Epidermal melanocyte (primary cell): ENCODE data around the gene MED13L.
"Not testable (repeated sequence)": the region's sequence is repeated elsewhere in the genome, so short reads cannot be mapped to it uniquely, and the experiment has no call there.

Experiments
- DNase-seq: peaks from one replicate; pipeline ENCODE4 v3.0.0; 2011; ENCODE audit warnings: low spot score; ENCODE audit not compliant: insufficient read length

Gene MED13L

GRCh38 chr12:116303929-116304328, 26.4 kb upstream of the MED13L start:
- no peak for DNase-seq

- no peak for DNase-seq
These were observed 25.6 kb upstream of the MED13L start for GRCh38 chr12:116303066-116303465.

- peak; percentile 57 for DNase-seq
These were observed 24.9 kb upstream of the MED13L start for GRCh38 chr12:116302166-116303058.

- no peak for DNase-seq
These were observed 24.1 kb upstream of the MED13L start for GRCh38 chr12:116301621-116302020.

GRCh38 chr12:116299665-116300328, 22.3 kb upstream of the MED13L start:
- DNase-seq: no peak

GRCh38 chr12:116299064-116299463, 21.6 kb upstream of the MED13L start:
- no peak for DNase-seq

GRCh38 chr12:116298578-116298977, 21.1 kb upstream of the MED13L start:
- DNase-seq: no peak

- no peak for DNase-seq
These were observed 19.8 kb upstream of the MED13L start for GRCh38 chr12:116297224-116297834.

GRCh38 chr12:116295327-116296263, 18.1 kb upstream of the MED13L start:
- no peak for DNase-seq

GRCh38 chr12:116294454-116295165, 17.1 kb upstream of the MED13L start:
- DNase-seq: no peak

- no peak for DNase-seq
These were observed 16.4 kb upstream of the MED13L start for GRCh38 chr12:116293687-116294453.

GRCh38 chr12:116291218-116291617, 13.7 kb upstream of the MED13L start:
- no peak for DNase-seq

- DNase-seq: no peak
These were observed 11.2 kb upstream of the MED13L start for GRCh38 chr12:116288735-116289134.

- DNase-seq: no peak
These were observed 10.4 kb upstream of the MED13L start for GRCh38 chr12:116287842-116288301.

- DNase-seq: no peak
These were observed 6.9 kb upstream of the MED13L start for GRCh38 chr12:116284396-116284795.

- DNase-seq: not testable (repeated sequence)
These were observed 6.4 kb upstream of the MED13L start for GRCh38 chr12:116283881-116284280.

- DNase-seq: no peak
These were observed 5.1 kb upstream of the MED13L start for GRCh38 chr12:116282371-116283286.

- no peak for DNase-seq
These were observed 3.2 kb upstream of the MED13L start for GRCh38 chr12:116280595-116281290.
